GM10847 (cell line): ENCODE results near the gene FCHO2.
A peak's percentile ranks its signal among the peaks of the same experiment; 100 is the strongest.

Experiments
- POLR2A ChIP-seq: IDR thresholded peaks from 2 replicates; pipeline ENCODE4 v1.6.1; 2011; ENCODE audit not compliant: insufficient read length; ENCODE audit errors: extremely low read depth

Gene FCHO2, protein sequence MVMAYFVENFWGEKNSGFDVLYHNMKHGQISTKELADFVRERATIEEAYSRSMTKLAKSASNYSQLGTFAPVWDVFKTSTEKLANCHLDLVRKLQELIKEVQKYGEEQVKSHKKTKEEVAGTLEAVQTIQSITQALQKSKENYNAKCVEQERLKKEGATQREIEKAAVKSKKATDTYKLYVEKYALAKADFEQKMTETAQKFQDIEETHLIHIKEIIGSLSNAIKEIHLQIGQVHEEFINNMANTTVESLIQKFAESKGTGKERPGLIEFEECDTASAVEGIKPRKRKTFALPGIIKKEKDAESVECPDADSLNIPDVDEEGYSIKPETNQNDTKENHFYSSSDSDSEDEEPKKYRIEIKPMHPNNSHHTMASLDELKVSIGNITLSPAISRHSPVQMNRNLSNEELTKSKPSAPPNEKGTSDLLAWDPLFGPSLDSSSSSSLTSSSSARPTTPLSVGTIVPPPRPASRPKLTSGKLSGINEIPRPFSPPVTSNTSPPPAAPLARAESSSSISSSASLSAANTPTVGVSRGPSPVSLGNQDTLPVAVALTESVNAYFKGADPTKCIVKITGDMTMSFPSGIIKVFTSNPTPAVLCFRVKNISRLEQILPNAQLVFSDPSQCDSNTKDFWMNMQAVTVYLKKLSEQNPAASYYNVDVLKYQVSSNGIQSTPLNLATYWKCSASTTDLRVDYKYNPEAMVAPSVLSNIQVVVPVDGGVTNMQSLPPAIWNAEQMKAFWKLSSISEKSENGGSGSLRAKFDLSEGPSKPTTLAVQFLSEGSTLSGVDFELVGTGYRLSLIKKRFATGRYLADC

DNA sequence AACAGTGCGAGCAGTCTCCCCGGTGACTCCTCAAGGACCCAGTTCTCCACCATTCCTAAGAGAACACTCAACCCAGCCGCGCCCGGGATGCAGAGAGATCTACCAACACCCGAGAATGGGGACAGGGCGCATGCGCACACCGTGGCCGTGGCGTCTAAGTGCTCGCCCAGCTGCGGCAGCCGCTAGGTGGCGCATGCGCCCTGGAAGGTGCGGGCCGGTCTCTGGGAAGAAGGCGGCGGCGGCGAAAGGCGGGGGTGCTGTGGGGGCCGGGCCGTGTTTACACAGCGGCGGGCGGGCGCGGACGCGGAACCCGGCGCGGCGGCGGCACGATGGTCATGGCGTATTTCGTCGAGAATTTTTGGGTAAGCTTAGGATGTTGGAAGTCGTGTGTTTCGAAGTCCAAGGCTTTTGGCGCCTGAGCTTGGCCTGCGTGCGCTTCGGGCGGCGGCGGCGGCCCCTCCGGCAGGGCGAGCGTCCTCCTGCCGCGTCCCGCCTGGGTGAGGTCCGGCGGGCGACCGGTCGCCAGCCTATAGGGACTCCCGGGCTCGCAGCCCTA, at the start of gene FCHO2:
Gene FCHO2, plus strand, starts transcription at position 274 of the 556 bp plus-strand sequence. Its CDS starts 56 bp downstream, at position 330.
- peak; percentile 17 for TF ChIP-seq POLR2A

- TF ChIP-seq POLR2A, result no peak
Measured at GRCh38 chr5:72906806-72907205, 49.0 kb upstream of the FCHO2 start.

DNA sequence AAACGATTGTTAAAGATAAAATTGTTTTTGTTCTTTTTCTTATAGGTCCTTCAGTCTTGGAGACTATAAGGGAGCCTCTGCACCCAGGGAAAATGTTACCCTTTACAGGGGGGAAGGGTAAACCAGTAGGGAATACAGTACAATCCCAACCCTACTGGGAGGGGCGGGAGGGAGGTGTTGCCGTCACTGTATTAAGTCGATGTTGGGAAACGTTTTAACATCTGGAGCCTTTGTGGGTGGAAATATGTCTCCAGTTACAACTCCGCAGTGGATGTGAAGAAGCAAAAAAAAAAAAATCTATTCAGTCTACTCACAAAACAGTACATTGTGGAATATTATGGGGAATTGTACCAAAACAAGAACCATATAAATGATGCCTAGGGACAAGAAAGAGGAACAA, 47.2 kb upstream of the FCHO2 start:
- TF ChIP-seq POLR2A, result no peak

DNA sequence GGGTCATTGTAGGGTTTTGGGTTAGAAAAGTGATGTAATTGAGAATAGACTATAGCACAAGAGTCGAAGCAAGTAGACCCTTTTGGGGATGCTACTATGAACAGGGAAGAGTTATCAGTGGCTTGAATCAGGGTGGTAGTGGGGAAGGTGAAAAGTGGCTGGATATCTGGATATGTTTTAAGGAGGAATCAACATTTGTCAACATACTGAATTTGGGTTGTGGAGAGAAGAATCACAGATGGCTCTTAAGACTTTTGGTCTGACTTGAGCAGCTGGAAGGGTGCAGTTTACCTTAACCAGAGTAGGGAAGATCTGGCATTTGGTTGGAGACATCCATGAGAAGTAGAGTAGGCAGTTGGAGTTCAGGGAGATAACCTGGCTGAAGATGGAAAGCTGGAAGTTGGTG, 38.5 kb upstream of the FCHO2 start:
- TF ChIP-seq POLR2A, result no peak

DNA sequence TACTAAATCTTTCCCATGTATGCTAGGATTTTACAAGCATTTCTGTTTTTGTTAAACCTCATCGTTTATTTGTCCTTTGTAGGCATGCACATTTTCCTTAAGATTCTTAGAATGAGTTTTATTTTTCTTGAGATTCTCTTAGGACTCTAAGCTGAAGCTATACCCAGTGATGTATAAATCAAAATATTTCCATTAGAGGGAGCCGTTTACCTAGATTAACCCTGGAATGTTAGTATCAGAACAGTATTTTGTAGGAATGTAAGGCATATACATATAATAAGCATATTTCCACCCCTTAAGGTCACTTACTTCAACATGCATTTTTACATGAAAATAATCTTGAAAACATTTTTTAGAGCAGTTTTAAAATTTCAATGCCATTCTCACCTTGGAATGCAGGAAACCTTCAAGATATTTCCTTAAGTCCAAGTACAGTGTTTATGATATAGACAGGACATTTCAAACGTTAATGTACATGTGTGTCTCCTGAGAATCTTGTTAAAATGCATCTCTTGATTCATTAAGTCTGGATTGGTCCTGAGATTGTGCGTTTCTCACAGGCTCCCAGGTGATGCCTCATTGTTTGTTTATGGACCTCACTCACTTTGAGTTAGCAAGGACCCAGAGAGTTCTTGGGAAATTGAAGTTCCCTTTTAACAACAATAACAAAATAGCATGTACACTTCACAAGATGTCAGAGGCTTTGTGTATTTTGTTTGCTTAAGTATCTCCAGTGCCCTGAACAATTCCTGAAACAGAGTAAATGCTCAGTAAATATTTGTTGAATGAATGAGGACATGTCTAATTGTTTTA, 34.9 kb upstream of the FCHO2 start:
- no peak for TF ChIP-seq POLR2A

DNA sequence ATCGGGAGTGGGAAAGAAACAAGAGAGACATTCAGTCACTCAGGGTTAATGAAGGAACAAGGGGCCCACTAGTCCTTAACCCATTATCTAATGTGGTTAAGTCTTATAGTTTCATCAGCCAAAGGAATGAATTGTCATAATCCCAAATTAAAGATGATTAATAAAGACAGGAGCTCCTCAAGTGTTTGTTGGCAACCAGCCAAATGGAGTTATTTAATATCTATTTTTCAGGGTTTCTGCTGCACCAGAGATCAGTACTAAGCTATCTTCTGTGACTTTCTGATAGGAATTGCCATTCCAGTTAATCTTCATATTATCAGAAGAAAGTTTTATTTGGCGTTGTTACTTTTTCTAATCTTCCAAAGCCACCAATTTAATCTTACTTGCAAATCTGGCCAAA, 34.0 kb upstream of the FCHO2 start:
- TF ChIP-seq POLR2A, result no peak

GRCh38 chr5:72922422-72922821, 33.4 kb upstream of the FCHO2 start:
- no peak for TF ChIP-seq POLR2A

GRCh38 chr5:72925336-72926010, 30.4 kb upstream of the FCHO2 start:
- TF ChIP-seq POLR2A, result no peak

DNA sequence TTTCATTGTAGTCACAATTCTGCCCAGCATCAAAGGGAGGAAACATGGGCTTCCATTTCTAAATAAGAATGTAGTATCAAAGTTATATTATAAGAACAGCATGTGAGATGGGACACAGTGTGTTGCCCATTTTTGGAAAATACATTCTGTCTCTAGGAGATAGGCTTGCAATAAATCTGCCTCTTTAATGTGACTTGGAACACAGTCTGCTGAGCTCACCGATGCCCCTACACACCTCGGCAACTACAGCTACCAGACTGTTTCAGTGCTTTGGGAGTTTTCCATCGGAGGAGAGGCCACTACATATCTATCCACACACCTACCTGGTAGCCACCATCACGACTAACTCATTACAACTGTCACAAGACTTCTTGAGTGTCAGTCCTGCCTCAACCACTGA, 18.9 kb upstream of the FCHO2 start:
- TF ChIP-seq POLR2A, result no peak

- no peak for TF ChIP-seq POLR2A
Measured at GRCh38 chr5:72937517-72938061, 18.3 kb upstream of the FCHO2 start.

GRCh38 chr5:72938206-72938605, 17.6 kb upstream of the FCHO2 start:
- no peak for TF ChIP-seq POLR2A

- TF ChIP-seq POLR2A, result no peak
Measured at GRCh38 chr5:72940082-72940481, 15.8 kb upstream of the FCHO2 start.

GRCh38 chr5:72943307-72943706, 12.5 kb upstream of the FCHO2 start:
- no peak for TF ChIP-seq POLR2A

DNA sequence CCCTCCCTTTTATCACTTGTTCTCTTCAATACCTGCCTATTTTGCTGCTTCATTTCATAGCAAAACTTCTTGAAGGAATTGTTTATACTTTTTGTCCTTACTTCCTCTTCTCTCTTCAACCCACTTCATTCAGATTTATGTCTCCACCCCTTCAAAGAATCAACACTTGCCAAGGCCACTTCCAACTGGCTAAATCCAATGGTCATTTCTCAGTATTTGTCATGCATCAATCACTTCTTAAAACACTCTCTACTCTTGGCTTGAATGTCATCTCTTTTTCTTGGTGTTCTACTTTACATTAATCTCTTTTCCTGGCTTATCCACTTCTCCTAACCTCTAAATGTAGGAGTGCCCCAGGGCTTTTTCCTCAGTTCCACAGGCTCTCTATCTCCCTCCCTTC, 8.3 kb upstream of the FCHO2 start:
- TF ChIP-seq POLR2A, result no peak
